SH-SY5Y (cell line): ENCODE results near the gene PLAAT4.

ENCODE experiments used
- GATA2 ChIP-seq: IDR thresholded peaks from 2 replicates; pipeline ENCODE4 v1.6.1; 2011; ENCODE audit warnings: mild to moderate bottlenecking, low read depth, low read length
- GATA3 ChIP-seq: IDR thresholded peaks from 2 replicates; pipeline ENCODE4 v1.6.1; 2011; ENCODE audit warnings: low read depth, mild to moderate bottlenecking, low read length, moderate library complexity

DNA sequence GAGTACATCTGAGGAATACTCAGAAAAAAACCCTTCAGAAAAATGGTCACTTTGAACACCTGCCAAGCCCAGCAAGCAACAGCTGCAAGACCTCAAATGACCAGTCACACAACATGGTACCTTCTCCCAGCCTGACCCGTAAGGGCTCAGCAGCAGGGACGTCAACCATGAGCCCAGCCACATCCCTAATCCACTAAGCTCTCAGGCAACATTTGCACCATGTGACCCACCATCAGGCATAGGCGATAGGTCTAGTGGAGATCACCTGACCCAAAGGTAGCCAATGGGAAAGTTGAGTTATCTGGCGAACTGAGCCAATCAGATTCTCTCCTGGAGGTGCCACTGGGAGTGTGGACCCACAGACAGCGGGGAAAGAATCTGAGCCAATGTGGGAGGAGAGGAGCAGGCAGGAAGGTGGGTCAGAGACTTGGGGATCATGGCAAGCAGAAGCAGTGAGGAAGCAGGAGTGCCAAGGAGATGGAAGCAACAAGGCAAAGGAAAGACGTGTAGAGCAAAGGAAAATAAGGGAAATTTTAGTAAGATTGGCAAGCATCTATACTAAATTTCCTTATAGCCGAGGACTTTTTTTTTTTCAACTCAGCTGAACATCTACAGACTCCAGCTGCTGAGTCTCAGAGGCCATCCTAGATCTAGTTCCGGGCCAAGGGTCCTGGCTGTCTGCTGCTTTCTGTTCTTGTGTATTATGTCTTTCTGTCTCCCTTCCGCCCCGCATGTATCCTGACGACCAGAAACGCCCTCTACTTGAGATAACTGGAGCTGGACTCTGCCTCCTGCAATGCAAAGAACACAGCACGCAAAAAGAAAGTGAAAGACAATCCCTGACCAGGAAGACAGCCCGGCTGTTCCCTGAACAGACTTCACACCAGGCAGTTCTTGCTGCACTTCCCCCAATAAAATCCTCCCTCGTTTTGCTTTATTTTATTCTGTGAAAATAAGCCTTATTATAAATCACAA, 37.6 kb downstream of the PLAAT4 start:
- TF ChIP-seq GATA3 (no peak), GATA2 (no peak)
